Measurements from ENCODE around the gene TMEM222. TPM values are rescaled to one million over a fixed set of nuclear protein-coding genes. Genes with fewer than 3 reads are reported as not detected.

TMEM222 gene
- polyA plus RNA-seq, 1 of the 3 experiments (the other 2 are of a cell fraction): 51.7 TPM

GRCh38 chr1:27296773-27297291 lies 25.1 kb upstream of the TMEM222 start:
- ChIA-PET CTCF (interaction anchor here (0.6 to 23.3 kb wide), 81 partner anchors 8 to 690 kb away, joined by 3 to 731 read pairs (median 4); partner anchors contain the start of genes CD164L2, GPR3, IFI6 and MAP3K6), POLR2A (interaction anchor here (1.0 kb wide), 1 partner anchor 98 kb away, joined by 3 read pairs; no protein-coding TSS in a partner anchor)

GRCh38 chr1:27297903-27298302 lies 24.1 kb upstream of the TMEM222 start:
- ChIA-PET CTCF (interaction anchor here (0.7 to 23.3 kb wide), 32 partner anchors 9 to 372 kb away, joined by 3 to 731 read pairs (median 9); partner anchors contain the start of genes CD164L2, GPR3, MAP3K6 and SLC9A1), POLR2A (interaction anchor here (3.1 kb wide), 1 partner anchor 97 kb away, joined by 14 read pairs; no protein-coding TSS in a partner anchor)
- no peaks in the 10 kb centered on the region for H4K20me1 ChIP-seq (ENCODE audit: insufficient read depth)
- H3F3A ChIP-seq (replicated peaks; ENCODE audit: insufficient read depth): peaks cover 21% of the 10 kb centered on the region
- no peaks in the 10 kb centered on the region for H3K27me3 ChIP-seq (ENCODE audit: insufficient read depth)
- H3K9me2 ChIP-seq: no peaks in the 10 kb centered on the region
- H3K36me3 ChIP-seq (replicated peaks in 1 of 2; ENCODE audit: control insufficient read depth in 1 of 2, insufficient read depth in 2 of 2, low read length in 1 of 2): peaks cover 3 to 36% of the 10 kb centered on the region in 2 experiments
- H2AFZ ChIP-seq (ENCODE audit: low read depth): no peak overlapping the region
- TF ChIP-seq FOXM1 (IDR thresholded peaks at IDR 0.05; ENCODE audit: low read depth): no peak
- no peak overlapping the region for H3K4me2 ChIP-seq
- WGBS (ENCODE audit: low lambda C conversion rate): 100% methylated on average over 1 of the region's 3 CpGs
- no peaks in the 10 kb centered on the region for H3K79me2 ChIP-seq (ENCODE audit: insufficient read depth)
- H3K9me3 ChIP-seq: no peaks in the 10 kb centered on the region
- DNase-seq: no peak
- H3K27ac ChIP-seq (ENCODE audit: low read depth in 2 of 2, low read length in 1 of 2): peak overlapping the region; percentile 3 to 99; a peak in 2 of 4 replicates
- no peak overlapping the region for H3K4me3 ChIP-seq (ENCODE audit: low read depth in 2 of 2, low read length in 1 of 2)
- no peak overlapping the region for H3K9ac ChIP-seq
- peaks cover 28 to 52% of the 10 kb centered on the region in 2 experiments for H3K4me1 ChIP-seq (ENCODE audit: control insufficient read depth in 1 of 2, insufficient read depth in 2 of 2, low read depth in 1 of 2, low read length in 1 of 2)

More at GRCh38 chr1:27296773-27297291, 25.1 kb upstream of the TMEM222 start:
- peaks cover 21% of the 10 kb centered on the region for H3F3A ChIP-seq (replicated peaks; ENCODE audit: insufficient read depth)
- H3K27ac ChIP-seq (ENCODE audit: low read depth in 2 of 2, low read length in 1 of 2): peak overlapping the region in 1 of 2 experiments; percentile 99; a peak in 1 of 4 replicates
- no peaks in the 10 kb centered on the region for H3K9me3 ChIP-seq
- no peak overlapping the region for H3K9ac ChIP-seq
- H3K27me3 ChIP-seq (ENCODE audit: insufficient read depth): no peaks in the 10 kb centered on the region
- no peak overlapping the region for H3K4me3 ChIP-seq (ENCODE audit: low read depth in 2 of 2, low read length in 1 of 2)
- H2AFZ ChIP-seq (ENCODE audit: low read depth): no peak overlapping the region
- WGBS (ENCODE audit: low lambda C conversion rate): 32% methylated on average over 9 of the region's 10 CpGs
- TF ChIP-seq SMC3 (IDR thresholded peaks at IDR 0.05; ENCODE audit: low read depth, low read length) (peak; percentile 65), RAD21 (IDR thresholded peaks at IDR 0.05; ENCODE audit: low read length) (peak; percentile 72), CTCF (IDR thresholded peaks at IDR 0.05) (peak; percentile 72), SIN3A (IDR thresholded peaks at IDR 0.05; ENCODE audit: borderline replicate concordance, low read depth, low read length) (no peak), TEAD4 (IDR thresholded peaks at IDR 0.05; ENCODE audit: borderline replicate concordance, insufficient read depth) (no peak)
- H3K36me3 ChIP-seq (replicated peaks in 1 of 2; ENCODE audit: control insufficient read depth in 1 of 2, insufficient read depth in 2 of 2, low read length in 1 of 2): peaks cover 3 to 32% of the 10 kb centered on the region in 2 experiments
- no peaks in the 10 kb centered on the region for H4K20me1 ChIP-seq (ENCODE audit: insufficient read depth)
- H3K4me2 ChIP-seq: no peak overlapping the region
- no peaks in the 10 kb centered on the region for H3K79me2 ChIP-seq (ENCODE audit: insufficient read depth)
- peaks cover 28 to 51% of the 10 kb centered on the region in 2 experiments for H3K4me1 ChIP-seq (ENCODE audit: control insufficient read depth in 1 of 2, insufficient read depth in 2 of 2, low read depth in 1 of 2, low read length in 1 of 2)
- DNase-seq: peak; percentile 75
- H3K9me2 ChIP-seq: no peaks in the 10 kb centered on the region

Data from SK-N-SH (cell line).